Heart left ventricle (tissue), 16 donors: Measurements from ENCODE around the gene GPT2. TPM values are rescaled to one million over a fixed set of nuclear protein-coding genes. Genes with fewer than 3 reads are reported as not detected.

ENCODE experiments used
- ATAC-seq, 4 donors: fragments of 200-7000 bp; cut with Tn5 transposase; one replicate each; pipeline ENCODE4 v1.9.1; 2020 to 2022; ENCODE audit warnings: moderate library complexity in 4 of 4, mild to moderate bottlenecking in 3 of 4, moderate number of reproducible peaks in 1 of 4
- DNase-seq, 5 donors: peaks; one replicate each; pipeline ENCODE4 v3.0.0-alpha.2; 2020
- H3K27ac ChIP-seq, 12 donors: fragments of 200-600 bp; sonication (generic) in 4 of 12; one replicate each; pipeline versions ENCODE4 v1.5.0 to v1.8.0; 2016 to 2022; ENCODE audit warnings: mild to moderate bottlenecking in 2 of 12
- H3K27me3 ChIP-seq, 9 donors: fragments of 200-600 bp; sonication (generic) in 2 of 9; one replicate each; pipeline versions ENCODE4 v1.5.1 to v1.8.0; 2016 to 2022; ENCODE audit warnings: mild to moderate bottlenecking in 3 of 9
- H3K36me3 ChIP-seq, 9 donors: fragments of 200-600 bp; sonication (generic) in 2 of 9; one replicate each; pipeline versions ENCODE4 v1.5.0 to v1.8.0; 2018 to 2022; ENCODE audit warnings: mild to moderate bottlenecking in 2 of 9
- H3K4me1 ChIP-seq, 12 donors: fragments of 200-600 bp; sonication (generic) in 4 of 12; one replicate each; pipeline versions ENCODE4 v1.5.0 to v1.8.0; 2016 to 2022; ENCODE audit warnings: mild to moderate bottlenecking in 3 of 12
- H3K4me3 ChIP-seq, 12 donors: fragments of 200-600 bp; sonication (generic) in 4 of 12; one replicate each; pipeline versions ENCODE4 v1.5.0 to v1.8.0; 2017 to 2022; ENCODE audit warnings: mild to moderate bottlenecking in 9 of 12, moderate library complexity in 4 of 12
- H3K9me3 ChIP-seq, 12 donors: fragments of 200-600 bp; sonication (generic) in 4 of 12; one replicate each; pipeline versions ENCODE4 v1.5.0 to v1.8.0; 2016 to 2022; ENCODE audit warnings: mild to moderate bottlenecking in 1 of 12
- POLR2A ChIP-seq, 2 donors: fragments of 450-650 bp; IDR thresholded peaks; one replicate each; pipeline ENCODE4 v1.6.1; 2017; ENCODE audit warnings: antibody characterized with exemption in 2 of 2, mild to moderate bottlenecking in 2 of 2, moderate library complexity in 2 of 2
- WGBS, 4 donors: extraction: QIAGEN DNeasy Blood & Tissue Kit in 2 of 4; methylation state at CpG; one replicate each; pipeline versions ENCODE4 v1.1.5 to v1.1.7; 2013 to 2018; 5-methylcytosine and 5-hydroxymethylcytosine counted together
- intact Hi-C, 10 donors: fragments of 100-400 bp; cut with DNase I; formaldehyde crosslinking; loops; one replicate each; pipeline versions ENCODE4 v1.11.1 to v1.14.2; 2022
- polyA plus RNA-seq, 2 donors: library from polyadenylated mRNA; stranded (reverse); fragments of 200-250 nt; gene quantifications; one replicate each; pipeline ENCODE4 v1.2.3, GENCODE V29; 2013
- total RNA-seq, 9 donors: library from RNA; depleted of rRNA in 2 of 9; stranded (reverse); fragments of >200 nt in 2 of 9; fragmentation: NEBNext Ultra II Directional in 3 of 9; extraction: Animal tissue kit (Norgen Biotek cat#: 25700) in 3 of 9; gene quantifications; one replicate each; pipeline versions ENCODE4 v1.1.0 to v1.2.4, GENCODE V29; 2016 to 2023
- TF ChIP-seq, protein P1 (sequence below), 12 donors: fragments of 200-600 bp; sonication (generic) in 4 of 12; IDR thresholded peaks; one replicate each; pipeline versions ENCODE4 v1.5.0 to v1.8.0; 2018 to 2022; ENCODE audit warnings: antibody characterized with exemption in 12 of 12, mild to moderate bottlenecking in 5 of 12
- donor health status: ischemic (EF 13 %, LVEDD 7.1; RV severe dilation, severe dysfunction).
- donor health status: healthy with polysubstance abuse.
- donor health status: DM: no; HTN: yes; CAD: no.
- donor health status: DM: no; HTN: no; CAD: no.
- donor health status: ischemic (EF 25% LVEDD 6.9; RV normal size, moderate dysfunction).
- donor health status: ischemic (EF 25% LVEDD 5.7; RV mildly dilated, moderate dysfunction).
- donor health status: healthy.
- donor health status: DM: yes; HTN: yes; CAD: no.
- donor health status: ischemic (EF 35%, LVEDD 5.7; RV mildly dilated, moderate dysfunction).
- donor health status: nonischemic (EF 11% LVEDD 7.7; RV severe dilation, severe dysfunction).
- donor health status: DM: yes; HTN: yes; CAD: no.
- donor health status: PGD.
- donor health status: ischemic (EF 29% LVEDD 5.4; RV normal size, mild dysfunction).
- donor health status: nonischemic (EF 23%, LVEDD 6.1; RV moderate dilation, normal function).

Gene GPT2
- total and polyA plus RNA-seq, 11 donors, result 8.5 to 30.6 (median 15.0) TPM

GRCh38 chr16:46961373-46962353 lies 77.5 kb downstream of the GPT2 start:
- Histone ChIP-seq H3K36me3 (peaks cover 2 to 100% (median 99%) of the 10 kb centered on the region in 9 donors), H3K9me3 (no peaks in the 10 kb centered on the region), H3K4me1 (peaks cover 0 to 22% (median 11%) of the 10 kb centered on the region in 12 donors), H3K4me3 (no peak overlapping the region), H3K27me3 (no peaks in the 10 kb centered on the region), H3K27ac (peak overlapping the region in 1 of 12 donors; percentile 6)
- ATAC-seq (peak in 3 of 4 donors; percentile 9 to 65 (median 39)), DNase-seq (no peak)
- 67 to 74% (median 69%) methylated on average over 9 of the region's 9 CpGs for WGBS, 4 donors
- intact Hi-C loops, result loop anchor here in 1 of 10 donors (10.0 kb wide), 1 partner anchor 287 kb away; no protein-coding TSS in a partner anchor
- TF ChIP-seq POLR2A (IDR thresholded peaks at IDR 0.05), result no peak
- TF ChIP-seq, protein P1, sequence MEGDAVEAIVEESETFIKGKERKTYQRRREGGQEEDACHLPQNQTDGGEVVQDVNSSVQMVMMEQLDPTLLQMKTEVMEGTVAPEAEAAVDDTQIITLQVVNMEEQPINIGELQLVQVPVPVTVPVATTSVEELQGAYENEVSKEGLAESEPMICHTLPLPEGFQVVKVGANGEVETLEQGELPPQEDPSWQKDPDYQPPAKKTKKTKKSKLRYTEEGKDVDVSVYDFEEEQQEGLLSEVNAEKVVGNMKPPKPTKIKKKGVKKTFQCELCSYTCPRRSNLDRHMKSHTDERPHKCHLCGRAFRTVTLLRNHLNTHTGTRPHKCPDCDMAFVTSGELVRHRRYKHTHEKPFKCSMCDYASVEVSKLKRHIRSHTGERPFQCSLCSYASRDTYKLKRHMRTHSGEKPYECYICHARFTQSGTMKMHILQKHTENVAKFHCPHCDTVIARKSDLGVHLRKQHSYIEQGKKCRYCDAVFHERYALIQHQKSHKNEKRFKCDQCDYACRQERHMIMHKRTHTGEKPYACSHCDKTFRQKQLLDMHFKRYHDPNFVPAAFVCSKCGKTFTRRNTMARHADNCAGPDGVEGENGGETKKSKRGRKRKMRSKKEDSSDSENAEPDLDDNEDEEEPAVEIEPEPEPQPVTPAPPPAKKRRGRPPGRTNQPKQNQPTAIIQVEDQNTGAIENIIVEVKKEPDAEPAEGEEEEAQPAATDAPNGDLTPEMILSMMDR (IDR thresholded peaks at IDR 0.05), result no peak

DNA sequence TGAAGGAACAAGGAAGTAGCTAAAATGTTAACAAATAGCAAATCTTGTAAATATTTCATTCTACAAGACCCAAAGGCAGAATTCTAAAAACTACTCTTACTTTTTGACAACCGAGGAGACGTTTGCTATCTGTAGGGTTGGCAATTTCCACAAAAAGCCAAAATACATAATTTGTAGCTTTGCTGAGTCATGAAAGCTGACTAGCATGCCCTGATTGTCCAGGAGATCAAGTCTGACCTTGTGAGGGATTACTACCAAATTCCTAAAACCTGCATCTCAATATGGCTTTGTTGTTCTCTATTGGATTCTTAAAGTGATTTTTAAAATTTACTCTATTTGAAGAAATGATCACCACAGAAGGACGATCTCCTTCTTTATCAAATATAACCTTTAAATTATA lies 78.5 kb downstream of the GPT2 start:
- ATAC-seq, result no peak

DNA sequence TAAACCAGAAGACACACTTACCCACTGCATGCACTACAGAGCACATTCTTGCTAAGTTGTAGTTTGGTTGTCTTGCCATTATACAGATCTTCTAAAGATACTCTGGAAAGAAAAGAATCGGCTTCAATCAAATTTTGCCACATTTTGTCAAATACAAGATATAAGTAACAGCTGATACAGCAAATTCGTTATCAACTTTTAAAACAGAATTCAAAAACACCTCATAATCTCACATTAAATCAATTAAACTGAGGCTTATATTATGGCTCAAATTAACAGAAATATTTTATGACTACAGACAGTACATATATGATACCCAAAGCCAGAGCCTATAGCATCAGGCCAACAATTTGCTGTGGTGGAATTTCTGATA lies 83.9 kb downstream of the GPT2 start:
- Histone ChIP-seq H3K4me3 (no peak overlapping the region), H3K27ac (no peak overlapping the region), H3K4me1 (peaks cover 0 to 44% (median 30%) of the 10 kb centered on the region in 12 donors), H3K27me3 (no peaks in the 10 kb centered on the region), H3K36me3 (peaks cover 0 to 89% (median 86%) of the 10 kb centered on the region in 9 donors), H3K9me3 (no peaks in the 10 kb centered on the region)
- intact Hi-C loops, result loop anchor here in 2 of 10 donors (2.0 to 10.0 kb wide), 2 partner anchors 51 to 293 kb away; no protein-coding TSS in a partner anchor
- TF ChIP-seq POLR2A (IDR thresholded peaks at IDR 0.05), result no peak
- TF ChIP-seq, protein P1 (IDR thresholded peaks at IDR 0.05), result no peak
- no peak for DNase-seq
- no peak for ATAC-seq
- 91 to 97% (median 96%) methylated on average over 2 of the region's 2 CpGs for WGBS, 4 donors

More for the DNA sequence above, 78.5 kb downstream of the GPT2 start:
- H3K4me1 ChIP-seq, result peaks cover 0 to 22% (median 11%) of the 10 kb centered on the region in 12 donors
- no peak overlapping the region for H3K4me3 ChIP-seq
- H3K9me3 ChIP-seq, result no peaks in the 10 kb centered on the region
- TF ChIP-seq POLR2A (IDR thresholded peaks at IDR 0.05), result no peak
- TF ChIP-seq, protein P1 (IDR thresholded peaks at IDR 0.05), result no peak
- peak overlapping the region in 2 of 12 donors; percentile 6 to 15 for H3K27ac ChIP-seq
- WGBS, 4 donors, result 75 to 85% (median 79%) methylated on average over 3 of the region's 3 CpGs
- no peaks in the 10 kb centered on the region for H3K27me3 ChIP-seq
- peaks cover 2 to 100% (median 100%) of the 10 kb centered on the region in 9 donors for H3K36me3 ChIP-seq
- no peak for DNase-seq
- intact Hi-C loops, result loop anchor here in 1 of 10 donors (10.0 kb wide), 1 partner anchor 288 kb away; no protein-coding TSS in a partner anchor

DNA sequence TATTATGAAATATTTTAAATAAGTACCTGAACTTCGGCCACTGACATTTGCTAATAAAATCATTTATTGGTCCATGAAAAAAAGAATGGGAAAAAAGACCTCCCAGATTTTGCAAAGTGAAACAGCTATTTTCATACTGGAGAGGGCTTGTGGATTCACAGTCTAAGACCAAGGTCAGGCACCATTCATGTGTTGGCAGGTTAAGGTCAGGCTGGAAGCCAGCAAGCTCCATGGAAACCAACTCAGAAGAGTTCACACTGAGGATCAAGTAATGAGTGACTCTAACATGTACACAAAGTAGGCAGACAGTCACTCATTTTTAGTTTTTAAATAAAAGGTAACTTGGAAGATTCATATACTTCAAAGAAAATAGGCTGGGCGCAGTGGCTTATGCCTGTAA lies 85.9 kb downstream of the GPT2 start:
- Histone ChIP-seq H3K36me3 (peaks cover 0 to 68% (median 66%) of the 10 kb centered on the region in 9 donors), H3K27me3 (no peaks in the 10 kb centered on the region), H3K4me3 (no peak overlapping the region), H3K27ac (peak overlapping the region in 7 of 12 donors; percentile 4 to 45 (median 25)), H3K4me1 (peaks cover 0 to 54% (median 39%) of the 10 kb centered on the region in 12 donors), H3K9me3 (no peaks in the 10 kb centered on the region)
- no peak for TF ChIP-seq POLR2A (IDR thresholded peaks at IDR 0.05)
- TF ChIP-seq, protein P1 (IDR thresholded peaks at IDR 0.05), result no peak
- DNase-seq (peak in 4 of 5 donors; percentile 15 to 68 (median 54)), ATAC-seq (peak; percentile 60 to 67 (median 63))
- 93 to 97% (median 94%) methylated on average over 2 of the region's 2 CpGs for WGBS, 4 donors
- intact Hi-C loops, result loop anchor here in 3 of 10 donors (5.0 to 10.0 kb wide), 3 partner anchors 67 to 492 kb away; partner anchors contain the start of genes ITFG1 (in 1 of the 3), NETO2 (in 1 of the 3) and PHKB (in 1 of the 3)
